ENCODE results near the gene CXCL6. TPM values are rescaled to one million over a fixed set of nuclear protein-coding genes. Genes with fewer than 3 reads are reported as not detected.

Gene CXCL6
- total RNA-seq, 1 donor from 2014 or later, result 35.3 TPM

- Mint-ChIP-seq H3K27me3 (ENCODE audit: unreplicated experiment) (no peaks in the 10 kb centered on the region), H3K27ac (ENCODE audit: unreplicated experiment) (no peak overlapping the region), H3K4me1 (ENCODE audit: unreplicated experiment) (peaks cover 43% of the 10 kb centered on the region), H3K36me3 (ENCODE audit: unreplicated experiment) (no peaks in the 10 kb centered on the region), H3K9me3 (ENCODE audit: unreplicated experiment) (no peaks in the 10 kb centered on the region), H3K4me3 (ENCODE audit: unreplicated experiment) (no peak overlapping the region)
- no peak for TF ChIP-seq CTCF (IDR thresholded peaks at IDR 0.05)
- DNase-seq (ENCODE audit: extremely low spot score, unreplicated experiment), result no peak
These were observed 16.3 kb downstream of the CXCL6 start for GRCh38 chr4:73852771-73853170.

- H3K4me3 Mint-ChIP-seq (ENCODE audit: unreplicated experiment), result no peak within 1 kb of the TSS
- H3K36me3 Mint-ChIP-seq (ENCODE audit: unreplicated experiment), result no peaks in the 10 kb centered on the region
- no peak within 1 kb of the TSS for H3K27ac Mint-ChIP-seq (ENCODE audit: unreplicated experiment)
- peaks cover 43% of the 10 kb centered on the region for H3K4me1 Mint-ChIP-seq (ENCODE audit: unreplicated experiment)
- no peaks in the 10 kb centered on the region for H3K27me3 Mint-ChIP-seq (ENCODE audit: unreplicated experiment)
- no peak for TF ChIP-seq CTCF (IDR thresholded peaks at IDR 0.05)
- H3K9me3 Mint-ChIP-seq (ENCODE audit: unreplicated experiment), result no peaks in the 10 kb centered on the region
- DNase-seq (ENCODE audit: extremely low spot score, unreplicated experiment), result no peak
These were observed 16.8 kb downstream of the CXCL6 start, which contains the start of gene PF4V1 for GRCh38 chr4:73853246-73853704. PF4V1 (plus strand) TSS chr4:73853296; CDS start chr4:73853363, 67 bp downstream.

- Mint-ChIP-seq H3K27me3 (ENCODE audit: unreplicated experiment) (no peaks in the 10 kb centered on the region), H3K36me3 (ENCODE audit: unreplicated experiment) (no peaks in the 10 kb centered on the region), H3K4me3 (ENCODE audit: unreplicated experiment) (no peak overlapping the region), H3K4me1 (ENCODE audit: unreplicated experiment) (peaks cover 44% of the 10 kb centered on the region), H3K27ac (ENCODE audit: unreplicated experiment) (no peak overlapping the region), H3K9me3 (ENCODE audit: unreplicated experiment) (no peaks in the 10 kb centered on the region)
- DNase-seq (ENCODE audit: extremely low spot score, unreplicated experiment), result no peak
- TF ChIP-seq CTCF (IDR thresholded peaks at IDR 0.05), result no peak
These were observed 17.4 kb downstream of the CXCL6 start for GRCh38 chr4:73853718-73854473.

- no peaks in the 10 kb centered on the region for H3K36me3 Mint-ChIP-seq (ENCODE audit: unreplicated experiment)
- peaks cover 51% of the 10 kb centered on the region for H3K4me1 Mint-ChIP-seq (ENCODE audit: unreplicated experiment)
- no peak for DNase-seq (ENCODE audit: extremely low spot score, unreplicated experiment)
- no peaks in the 10 kb centered on the region for H3K9me3 Mint-ChIP-seq (ENCODE audit: unreplicated experiment)
- H3K27me3 Mint-ChIP-seq (ENCODE audit: unreplicated experiment), result no peaks in the 10 kb centered on the region
- TF ChIP-seq CTCF (IDR thresholded peaks at IDR 0.05), result no peak
- H3K4me3 Mint-ChIP-seq (ENCODE audit: unreplicated experiment), result no peak overlapping the region
- peak overlapping the region; percentile 94 for H3K27ac Mint-ChIP-seq (ENCODE audit: unreplicated experiment)
These were observed 18.9 kb downstream of the CXCL6 start for GRCh38 chr4:73855406-73855805.

- no peak for TF ChIP-seq CTCF (IDR thresholded peaks at IDR 0.05)
- no peaks in the 10 kb centered on the region for H3K27me3 Mint-ChIP-seq (ENCODE audit: unreplicated experiment)
- no peak for DNase-seq (ENCODE audit: extremely low spot score, unreplicated experiment)
- H3K4me3 Mint-ChIP-seq (ENCODE audit: unreplicated experiment), result no peak overlapping the region
- peak overlapping the region; percentile 94 for H3K27ac Mint-ChIP-seq (ENCODE audit: unreplicated experiment)
- no peaks in the 10 kb centered on the region for H3K9me3 Mint-ChIP-seq (ENCODE audit: unreplicated experiment)
- no peaks in the 10 kb centered on the region for H3K36me3 Mint-ChIP-seq (ENCODE audit: unreplicated experiment)
- H3K4me1 Mint-ChIP-seq (ENCODE audit: unreplicated experiment), result peaks cover 58% of the 10 kb centered on the region
These were observed 20.0 kb downstream of the CXCL6 start for GRCh38 chr4:73856518-73856917.
